Esophagus muscularis mucosa (tissue), 3 donors: Measurements from ENCODE around the gene CPSF4L.

ENCODE experiments used
- CTCF ChIP-seq, 3 experiments: fragments of 200-600 bp in 2 of 3; fragments of 450-650 bp in 1 of 3; sonication (generic) in 2 of 3; IDR thresholded peaks; one replicate each; pipeline ENCODE4 v1.5.1; 2017 to 2019; ENCODE audit warnings: antibody characterized with exemption in 3 of 3, mild to moderate bottlenecking in 2 of 3, moderate library complexity in 1 of 3
- POLR2A ChIP-seq: fragments of 450-650 bp; IDR thresholded peaks from one replicate; pipeline ENCODE4 v1.6.1; 2017; ENCODE audit warnings: antibody characterized with exemption, moderate library complexity, mild to moderate bottlenecking, low read depth
- POLR2AphosphoS5 ChIP-seq, 2 donors: sonication (generic); formaldehyde crosslinking; IDR thresholded peaks; one replicate each; pipeline ENCODE4 v1.6.1; 2017; ENCODE audit warnings: antibody characterized with exemption in 2 of 2

GRCh38 chr17:73288534-73289302 is 27.0 kb upstream of the CPSF4L start:
- TF ChIP-seq CTCF (IDR thresholded peaks at IDR 0.05), result no peak
- no peak for TF ChIP-seq POLR2A
- peak; percentile 29 to 49 for TF ChIP-seq POLR2AphosphoS5 (IDR thresholded peaks at IDR 0.05)
